ENCODE results near the gene TWNK.
"Not testable (repeated sequence)": the region's sequence is repeated elsewhere in the genome, so short reads cannot be mapped to it uniquely, and the experiment has no call there.

Gene TWNK

GRCh38 chr10:100972904-100973535, 14.3 kb upstream of the TWNK start:
- DNase-seq (ENCODE audit: low read depth) = no peak

- not testable (repeated sequence) for DNase-seq (ENCODE audit: low read depth)
Measured at GRCh38 chr10:100975397-100975796, 11.9 kb upstream of the TWNK start.

GRCh38 chr10:100976906-100977305, 10.4 kb upstream of the TWNK start:
- no peak for DNase-seq (ENCODE audit: low read depth)

- no peak for DNase-seq (ENCODE audit: low read depth)
Measured at GRCh38 chr10:100977436-100977835, 9.9 kb upstream of the TWNK start.

GRCh38 chr10:100978121-100978900, 9.0 kb upstream of the TWNK start:
- DNase-seq (ENCODE audit: low read depth) = no peak

- no peak for DNase-seq (ENCODE audit: low read depth)
Measured at GRCh38 chr10:100978901-100979195, 8.5 kb upstream of the TWNK start.

- DNase-seq (ENCODE audit: low read depth) = no peak
Measured at GRCh38 chr10:100979791-100980272, 7.5 kb upstream of the TWNK start.

GRCh38 chr10:100980311-100980710, 7.0 kb upstream of the TWNK start:
- no peak for DNase-seq (ENCODE audit: low read depth)

- no peak for DNase-seq (ENCODE audit: low read depth)
Measured at GRCh38 chr10:100980711-100981110, 6.6 kb upstream of the TWNK start.

GRCh38 chr10:100981178-100981772, 6.1 kb upstream of the TWNK start:
- no peak for DNase-seq (ENCODE audit: low read depth)

- no peak for DNase-seq (ENCODE audit: low read depth)
Measured at GRCh38 chr10:100982916-100983830, 4.2 kb upstream of the TWNK start.

- no peak for DNase-seq (ENCODE audit: low read depth)
Measured at GRCh38 chr10:100983868-100984671, 3.3 kb upstream of the TWNK start.

GRCh38 chr10:100984672-100985177, 2.6 kb upstream of the TWNK start:
- DNase-seq (ENCODE audit: low read depth) = no peak

GRCh38 chr10:100985336-100985735, 2.0 kb upstream of the TWNK start:
- no peak for DNase-seq (ENCODE audit: low read depth)

- DNase-seq (ENCODE audit: low read depth) = no peak
Measured at GRCh38 chr10:100986623-100986951, 756 bp upstream of the TWNK start.

GRCh38 chr10:100987685-100988049, 324 bp downstream of the TWNK start:
- DNase-seq (ENCODE audit: low read depth) = no peak

- no peak for DNase-seq (ENCODE audit: low read depth)
Measured at GRCh38 chr10:100988166-100988565, 823 bp downstream of the TWNK start.

- DNase-seq (ENCODE audit: low read depth) = no peak
Measured at GRCh38 chr10:100989088-100989487, 1.7 kb downstream of the TWNK start.

- no peak for DNase-seq (ENCODE audit: low read depth)
Measured at GRCh38 chr10:100993986-100994708, 6.8 kb downstream of the TWNK start.

- DNase-seq (ENCODE audit: low read depth) = no peak
Measured at GRCh38 chr10:100995181-100995580, 7.8 kb downstream of the TWNK start.

Data from stimulated activated CD8-positive, alpha-beta memory T cell treated with anti-CD3 and anti-CD28 coated beads, Interleukin-15, amount 100 ng/mL, for 1 hour (primary cell).